NOMO-1 (cell line): Measurements from ENCODE around the gene HEXIM1.
"Not testable (repeated sequence)": the region's sequence is repeated elsewhere in the genome, so short reads cannot be mapped to it uniquely, and the experiment has no call there.

ENCODE experiments used
- DNase-seq, 2 experiments: peaks; one replicate each; lab custom pipeline; 2025; ENCODE audit not compliant: unreplicated experiment in 2 of 2; lab: John Stamatoyannopoulos, UW

The HEXIM1 gene

GRCh38 chr17:45112559-45113423, 35.5 kb upstream of the HEXIM1 start:
- DNase-seq: no peak

- no peak for DNase-seq
Observed at GRCh38 chr17:45113424-45113754, 34.9 kb upstream of the HEXIM1 start.

- DNase-seq: no peak
Observed at GRCh38 chr17:45114117-45114932, 34.0 kb upstream of the HEXIM1 start.

- no peak for DNase-seq
Observed at GRCh38 chr17:45115015-45115625, 33.2 kb upstream of the HEXIM1 start.

GRCh38 chr17:45115871-45116270, 32.4 kb upstream of the HEXIM1 start:
- no peak for DNase-seq

GRCh38 chr17:45116434-45117016, 31.8 kb upstream of the HEXIM1 start:
- DNase-seq: no peak

- DNase-seq: no peak
Observed at GRCh38 chr17:45117334-45117733, 30.9 kb upstream of the HEXIM1 start.

- no peak for DNase-seq
Observed at GRCh38 chr17:45117848-45118646, 30.2 kb upstream of the HEXIM1 start.

GRCh38 chr17:45118691-45119090, 29.6 kb upstream of the HEXIM1 start:
- DNase-seq: no peak

- no peak for DNase-seq
Observed at GRCh38 chr17:45119964-45120363, 28.3 kb upstream of the HEXIM1 start.

- DNase-seq: no peak
Observed at GRCh38 chr17:45120558-45120957, 27.7 kb upstream of the HEXIM1 start.

GRCh38 chr17:45121055-45121454, 27.2 kb upstream of the HEXIM1 start:
- no peak for DNase-seq

- no peak for DNase-seq
Observed at GRCh38 chr17:45123076-45123770, 25.1 kb upstream of the HEXIM1 start.

GRCh38 chr17:45123930-45124796, 24.1 kb upstream of the HEXIM1 start:
- DNase-seq: peak; percentile 84 to 91

GRCh38 chr17:45124797-45125122, 23.5 kb upstream of the HEXIM1 start:
- not testable (repeated sequence) for DNase-seq

GRCh38 chr17:45125509-45125908, 22.8 kb upstream of the HEXIM1 start:
- DNase-seq: no peak

- peak in 1 of 2 experiments; percentile 11 for DNase-seq
Observed at GRCh38 chr17:45127207-45127547, 21.1 kb upstream of the HEXIM1 start.

- no peak for DNase-seq
Observed at GRCh38 chr17:45127548-45128300, 20.6 kb upstream of the HEXIM1 start.
